Right lobe of liver (tissue), 6 donors: ENCODE data around the gene EVI5. TPM values are rescaled to one million over a fixed set of nuclear protein-coding genes. Genes with fewer than 3 reads are reported as not detected.

Experiments
- ATAC-seq, 4 donors: fragments of 200-7000 bp; cut with Tn5 transposase; one replicate each; pipeline ENCODE4 v1.9.1; 2020; ENCODE audit warnings: mild to moderate bottlenecking in 4 of 4, moderate library complexity in 4 of 4
- DNase-seq, 3 donors: peaks; one replicate each; pipeline ENCODE4 v3.0.0-alpha.2; 2020
- H3K27ac ChIP-seq, 3 donors: fragments of 200-600 bp; one replicate each; pipeline ENCODE4 v1.8.0; 2022
- H3K27me3 ChIP-seq, 2 donors: fragments of 200-600 bp; one replicate each; pipeline ENCODE4 v1.8.0; 2022
- H3K36me3 ChIP-seq, 4 donors: fragments of 200-600 bp; sonication (generic) in 1 of 4; one replicate each; pipeline versions ENCODE4 v1.5.1 to v1.8.0; 2017 to 2022; ENCODE audit warnings: control low read depth in 1 of 4
- H3K4me1 ChIP-seq, 4 donors: fragments of 200-600 bp; sonication (generic) in 1 of 4; one replicate each; pipeline versions ENCODE4 v1.5.1 to v1.8.0; 2017 to 2022; ENCODE audit warnings: control low read depth in 1 of 4
- H3K4me3 ChIP-seq, 3 donors: fragments of 200-600 bp; one replicate each; pipeline ENCODE4 v1.8.0; 2022
- H3K9me3 ChIP-seq, 4 donors: fragments of 200-600 bp; sonication (generic) in 1 of 4; one replicate each; pipeline versions ENCODE4 v1.5.1 to v1.8.0; 2017 to 2022; ENCODE audit warnings: control low read depth in 1 of 4
- POLR2A ChIP-seq: fragments of 450-650 bp; IDR thresholded peaks from one replicate; pipeline ENCODE4 v1.6.1; 2017; ENCODE audit warnings: antibody characterized with exemption, mild to moderate bottlenecking
- WGBS: methylation state at CpG from one replicate; pipeline ENCODE4 v1.1.6; 2018; ENCODE audit warnings: low coverage, low lambda C conversion rate; ENCODE audit not compliant: insufficient coverage; ENCODE audit errors: missing lambda C conversion rate; 5-methylcytosine and 5-hydroxymethylcytosine counted together
- intact Hi-C, 2 donors: fragments of 100-400 bp; cut with DNase I; formaldehyde crosslinking; loops; one replicate each; pipeline versions ENCODE4 v1.11.2 to v1.14.1; 2022
- total RNA-seq, 6 experiments: library from RNA; depleted of rRNA in 2 of 6; stranded (reverse); fragments of >200 nt in 2 of 6; fragmentation: NEBNext Ultra II Directional in 3 of 6; extraction: Animal tissue kit (Norgen Biotek cat#: 25700) in 3 of 6; gene quantifications; one replicate each; pipeline versions ENCODE4 v1.1.0 to v1.2.4, GENCODE V29; 2016 to 2023
- TF ChIP-seq, protein P1 (sequence below), 4 donors: fragments of 200-600 bp in 3 of 4; fragments of 450-650 bp in 1 of 4; IDR thresholded peaks; one replicate each; pipeline versions ENCODE4 v1.5.1 to v1.8.0; 2016 to 2022; ENCODE audit warnings: antibody characterized with exemption in 4 of 4, mild to moderate bottlenecking in 2 of 4
- donor health status: DM: no; HTN: yes; CAD: no.
- donor health status: DM: no; HTN: no; CAD: no.
- donor health status: DM: no; HTN: no; CAD: no.
- donor health status: DM: no; HTN: yes; CAD: no.
- donor health status: DM: no; HTN: yes; CAD: no.

The EVI5 gene
- total RNA-seq, 6 experiments from 2014 or later = 12.8 to 27.7 (median 19.0) TPM

DNA sequence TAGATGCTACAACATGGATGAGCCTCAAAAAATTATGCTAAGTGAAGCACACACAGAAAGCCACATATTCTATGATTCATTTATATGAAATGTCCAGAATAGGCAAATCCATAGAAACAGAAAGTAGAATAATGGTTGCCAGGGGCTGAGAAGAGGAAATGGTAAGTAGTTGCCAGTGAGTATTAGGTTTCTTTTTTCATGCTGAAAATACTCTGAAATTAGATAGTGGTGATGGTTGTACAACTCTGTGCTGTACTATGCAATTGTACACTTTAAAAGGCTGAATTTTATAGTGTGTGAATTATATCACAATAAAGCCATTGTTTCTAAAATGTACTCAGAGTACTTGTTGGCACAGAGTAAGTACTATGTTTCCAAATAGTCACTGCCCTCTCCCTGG is 282.7 kb downstream of the EVI5 start:
- DNase-seq = no peak

DNA sequence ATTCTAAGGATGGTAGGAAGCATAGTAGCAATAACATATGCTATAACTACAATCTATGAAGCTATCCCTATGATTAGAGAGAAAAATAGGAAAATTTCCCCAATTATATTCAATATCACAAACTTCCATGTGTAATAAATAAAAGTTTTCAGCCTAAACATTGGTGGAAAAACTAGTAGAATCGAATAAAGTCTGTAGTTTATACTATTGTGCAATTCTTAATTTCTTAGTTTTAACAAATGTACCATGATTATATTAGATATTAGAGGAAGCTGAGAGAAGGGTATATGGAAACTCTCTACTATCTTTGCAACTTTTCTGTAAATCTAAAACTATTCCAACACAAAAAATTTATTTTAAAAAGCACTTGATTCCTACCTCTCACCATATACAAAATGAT is 284.4 kb downstream of the EVI5 start:
- no peaks in the 10 kb centered on the region for H3K9me3 ChIP-seq
- no peak overlapping the region for H3K4me3 ChIP-seq
- H3K36me3 ChIP-seq = no peaks in the 10 kb centered on the region
- no peak for DNase-seq
- peaks cover 0 to 12% (median 0%) of the 10 kb centered on the region in 4 donors for H3K4me1 ChIP-seq
- no peak for TF ChIP-seq POLR2A
- TF ChIP-seq, protein P1, sequence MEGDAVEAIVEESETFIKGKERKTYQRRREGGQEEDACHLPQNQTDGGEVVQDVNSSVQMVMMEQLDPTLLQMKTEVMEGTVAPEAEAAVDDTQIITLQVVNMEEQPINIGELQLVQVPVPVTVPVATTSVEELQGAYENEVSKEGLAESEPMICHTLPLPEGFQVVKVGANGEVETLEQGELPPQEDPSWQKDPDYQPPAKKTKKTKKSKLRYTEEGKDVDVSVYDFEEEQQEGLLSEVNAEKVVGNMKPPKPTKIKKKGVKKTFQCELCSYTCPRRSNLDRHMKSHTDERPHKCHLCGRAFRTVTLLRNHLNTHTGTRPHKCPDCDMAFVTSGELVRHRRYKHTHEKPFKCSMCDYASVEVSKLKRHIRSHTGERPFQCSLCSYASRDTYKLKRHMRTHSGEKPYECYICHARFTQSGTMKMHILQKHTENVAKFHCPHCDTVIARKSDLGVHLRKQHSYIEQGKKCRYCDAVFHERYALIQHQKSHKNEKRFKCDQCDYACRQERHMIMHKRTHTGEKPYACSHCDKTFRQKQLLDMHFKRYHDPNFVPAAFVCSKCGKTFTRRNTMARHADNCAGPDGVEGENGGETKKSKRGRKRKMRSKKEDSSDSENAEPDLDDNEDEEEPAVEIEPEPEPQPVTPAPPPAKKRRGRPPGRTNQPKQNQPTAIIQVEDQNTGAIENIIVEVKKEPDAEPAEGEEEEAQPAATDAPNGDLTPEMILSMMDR (IDR thresholded peaks at IDR 0.05) = no peak
- H3K27me3 ChIP-seq = no peaks in the 10 kb centered on the region
- H3K27ac ChIP-seq = no peak overlapping the region
- no peak for ATAC-seq
- intact Hi-C loops = no loop called here
- WGBS = 47% methylated on average over 1 of the region's 1 CpG

More for the DNA sequence above, 282.7 kb downstream of the EVI5 start:
- Histone ChIP-seq H3K9me3 (no peaks in the 10 kb centered on the region), H3K4me1 (peaks cover 0 to 14% (median 0%) of the 10 kb centered on the region in 4 donors), H3K36me3 (no peaks in the 10 kb centered on the region), H3K27me3 (no peaks in the 10 kb centered on the region), H3K4me3 (no peak overlapping the region), H3K27ac (no peak overlapping the region)
- ATAC-seq = no peak
- intact Hi-C loops = no loop called here
- TF ChIP-seq POLR2A = no peak
- TF ChIP-seq, protein P1 (IDR thresholded peaks at IDR 0.05) = no peak

DNA sequence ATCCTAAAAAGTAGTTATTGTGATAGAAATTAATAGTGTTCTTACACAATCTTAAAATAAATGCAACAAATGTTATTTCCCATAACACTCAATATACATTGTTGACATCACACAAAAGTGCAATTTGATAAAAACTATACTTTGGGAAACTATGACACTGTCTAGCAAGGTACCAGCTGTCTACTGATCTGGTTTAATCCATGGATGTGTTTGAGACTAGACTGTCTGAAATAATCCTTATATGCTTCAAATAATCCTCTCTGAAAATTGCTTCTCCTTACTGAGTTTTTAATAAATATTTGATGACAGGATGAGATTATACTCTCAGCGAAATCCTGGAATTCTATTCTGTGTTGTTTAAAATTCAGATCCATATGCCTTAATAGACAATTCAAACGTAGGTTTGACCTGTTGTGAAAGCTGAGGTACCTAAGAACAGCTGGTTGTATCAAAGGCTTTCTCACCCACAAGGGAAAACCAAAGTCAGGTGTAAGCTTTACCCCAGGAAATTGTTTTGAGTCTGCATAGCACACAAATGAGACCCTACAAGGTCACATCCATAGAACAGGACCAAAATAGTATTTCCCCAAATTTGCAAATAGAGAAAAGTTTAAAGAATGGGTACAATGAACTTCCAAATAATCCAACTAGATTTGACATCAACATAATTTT is 289.4 kb downstream of the EVI5 start:
- intact Hi-C loops = no loop called here
- no peaks in the 10 kb centered on the region for H3K4me1 ChIP-seq
- H3K4me3 ChIP-seq = no peak overlapping the region
- no peak overlapping the region for H3K27ac ChIP-seq
- TF ChIP-seq, protein P1 (IDR thresholded peaks at IDR 0.05) = no peak
- no peak for TF ChIP-seq POLR2A
- ATAC-seq (no peak), DNase-seq (no peak)
- H3K36me3 ChIP-seq = no peaks in the 10 kb centered on the region
- 78% methylated on average over 2 of the region's 2 CpGs for WGBS
- no peaks in the 10 kb centered on the region for H3K27me3 ChIP-seq
- no peaks in the 10 kb centered on the region for H3K9me3 ChIP-seq

DNA sequence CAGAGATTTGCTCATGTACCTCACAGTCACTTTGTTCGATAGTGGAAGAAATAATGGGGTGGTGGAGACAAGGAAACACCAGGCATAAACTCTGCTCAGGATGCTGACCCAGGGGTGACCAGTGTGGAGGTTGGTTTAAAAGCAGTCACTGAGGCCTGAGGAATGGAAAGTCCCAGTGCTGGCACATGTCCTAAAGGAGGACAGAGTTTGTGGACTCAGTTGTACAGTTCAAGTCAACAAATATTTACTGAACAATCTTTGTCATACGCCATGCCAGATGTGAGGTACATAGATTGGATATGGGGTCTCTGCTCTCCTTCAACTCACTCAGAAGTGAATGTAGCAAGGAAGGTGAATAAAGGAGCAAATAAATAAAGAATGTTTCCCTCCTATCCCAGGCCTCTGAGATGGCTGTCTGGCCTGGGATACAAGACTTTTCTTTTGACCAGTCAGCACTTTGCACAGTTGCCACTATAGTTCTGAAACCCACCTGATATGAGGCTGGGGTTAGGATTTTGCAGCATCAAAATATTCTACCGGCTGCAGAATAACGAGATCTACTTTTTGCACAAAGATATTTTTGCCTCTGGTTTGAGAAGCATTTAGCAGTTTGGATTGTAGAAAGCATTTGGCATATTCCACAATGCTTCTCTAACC is 290.3 kb downstream of the EVI5 start:
- H3K4me1 ChIP-seq = no peaks in the 10 kb centered on the region
- H3K36me3 ChIP-seq = no peaks in the 10 kb centered on the region
- ATAC-seq (peak in 1 of 4 donors; percentile 38), DNase-seq (no peak)
- no peaks in the 10 kb centered on the region for H3K27me3 ChIP-seq
- intact Hi-C loops = no loop called here
- no peak overlapping the region for H3K4me3 ChIP-seq
- H3K9me3 ChIP-seq = no peaks in the 10 kb centered on the region
- TF ChIP-seq, protein P1 (IDR thresholded peaks at IDR 0.05) = no peak
- no peak for TF ChIP-seq POLR2A
- no peak overlapping the region for H3K27ac ChIP-seq
- WGBS = 62% methylated on average over 4 of the region's 4 CpGs
